H4 (cell line): ENCODE results near the gene ALX4. TPM values are rescaled to one million over a fixed set of nuclear protein-coding genes. Genes with fewer than 3 reads are reported as not detected.

Experiments used
- DNase-seq: peaks from one replicate; pipeline ENCODE4 v3.0.0-alpha.2; 2015; ENCODE audit warnings: low spot score
- total RNA-seq: library from RNA; depleted of rRNA; stranded (reverse); fragments of >200 nt; shearing (Covaris generic); gene quantifications from 2 replicates; pipeline ENCODE4 v1.2.3, GENCODE V29; 2014; rRNA removed

The ALX4 gene
- 2.5 and 2.9 TPM in 2 replicates for total RNA-seq

DNA sequence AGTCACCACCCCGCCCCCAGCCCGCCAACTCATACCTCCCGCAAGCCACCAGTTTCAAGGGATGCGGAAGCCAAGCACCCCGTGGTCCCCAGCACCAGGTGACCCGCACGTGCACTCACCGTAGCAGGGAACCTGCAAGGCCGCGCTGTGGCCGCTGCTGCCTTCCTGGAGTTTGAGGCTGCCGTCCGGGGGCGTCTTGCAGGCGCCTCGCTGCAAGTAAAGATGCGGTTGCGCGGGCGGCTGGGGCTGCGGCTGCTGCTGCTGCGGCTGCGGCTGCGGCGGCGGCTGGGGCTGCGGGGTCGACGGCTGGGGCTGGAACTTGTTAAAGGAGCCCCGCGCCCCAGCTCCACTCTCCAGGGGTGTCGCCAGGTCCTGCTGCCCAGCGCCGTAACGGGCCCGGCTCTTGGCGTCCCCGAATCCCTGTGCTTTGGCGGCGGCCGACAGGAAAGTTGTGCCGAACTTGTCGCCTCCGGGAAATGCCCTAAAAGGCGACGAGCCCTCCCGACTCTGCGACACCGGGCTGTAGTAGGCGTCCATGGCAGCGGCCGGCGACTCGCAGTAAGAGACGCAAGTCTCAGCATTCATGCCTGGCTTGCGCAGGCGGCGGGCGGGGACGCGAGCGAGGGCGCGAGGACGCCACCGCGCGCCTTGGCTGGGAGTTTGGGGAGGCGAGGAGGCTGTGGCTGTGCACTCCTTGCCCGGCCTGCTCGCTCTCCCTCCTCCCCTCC lies at the start of gene ALX4:
Gene ALX4, minus strand, starts transcription at position 662 of the 728 bp plus-strand sequence. Its CDS starts 77 bp downstream, at position 585.
- peak; percentile 52 for DNase-seq

- no peak for DNase-seq
These were observed 49.2 kb upstream of the ALX4 start for GRCh38 chr11:44359162-44359561.

DNA sequence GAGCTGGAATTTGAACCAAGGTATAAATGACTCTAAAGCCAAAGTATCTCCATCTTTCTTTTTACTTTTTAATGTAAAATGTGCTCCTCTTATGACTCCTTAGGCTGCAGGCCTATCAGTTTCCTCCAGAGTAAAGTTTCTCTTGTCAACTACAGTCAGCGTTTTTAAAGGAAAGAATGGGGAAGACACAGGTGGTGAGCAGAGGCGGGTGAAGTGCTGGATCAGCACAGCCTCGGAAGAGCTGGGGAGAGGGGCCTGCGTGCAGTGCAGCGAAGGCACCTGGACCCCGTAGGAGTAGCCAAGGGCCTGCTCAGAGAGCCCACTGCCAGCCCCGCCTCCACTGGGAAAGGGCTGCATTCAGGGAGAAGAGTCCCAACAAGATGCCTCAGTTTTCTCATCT lies 48.8 kb upstream of the ALX4 start:
- DNase-seq: no peak

DNA sequence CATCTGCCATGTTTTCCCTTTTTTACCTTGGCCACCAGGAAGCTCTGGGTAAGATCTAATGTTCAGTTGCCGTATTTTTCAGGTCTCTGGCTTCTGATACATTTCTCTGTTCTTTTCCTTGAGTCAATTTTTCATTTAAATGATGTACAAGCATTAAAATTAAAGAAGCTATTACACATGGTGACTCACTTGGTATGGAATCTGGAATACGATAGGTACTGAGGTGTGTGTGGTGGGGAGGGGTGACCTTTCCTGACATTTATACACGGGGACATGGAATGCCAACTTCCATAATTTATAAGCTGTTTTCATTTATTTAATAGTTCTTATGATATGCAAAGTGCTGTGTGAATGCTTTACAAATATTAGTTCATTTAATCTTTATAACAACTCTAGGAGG lies 47.8 kb upstream of the ALX4 start:
- DNase-seq: no peak

DNA sequence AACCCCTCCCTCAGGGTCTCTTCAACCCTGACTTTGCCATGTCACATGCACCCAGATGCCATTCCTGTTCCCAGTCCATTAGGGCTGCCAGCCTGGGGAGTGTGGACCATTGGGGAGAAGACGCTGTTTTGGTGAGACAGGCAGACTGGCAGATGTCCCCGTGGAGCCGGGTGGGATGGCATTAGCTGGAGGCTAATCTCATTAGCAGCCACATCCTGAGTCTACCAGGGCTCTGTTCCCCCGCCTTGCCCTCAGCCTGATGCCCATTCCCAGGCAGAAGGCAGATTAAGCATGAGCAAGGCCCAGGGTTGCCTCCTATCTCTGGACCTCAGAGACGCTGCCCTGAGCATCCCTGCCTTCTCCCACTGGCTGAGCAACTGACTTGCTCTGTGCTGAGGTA lies 46.4 kb upstream of the ALX4 start:
- DNase-seq: no peak

DNA sequence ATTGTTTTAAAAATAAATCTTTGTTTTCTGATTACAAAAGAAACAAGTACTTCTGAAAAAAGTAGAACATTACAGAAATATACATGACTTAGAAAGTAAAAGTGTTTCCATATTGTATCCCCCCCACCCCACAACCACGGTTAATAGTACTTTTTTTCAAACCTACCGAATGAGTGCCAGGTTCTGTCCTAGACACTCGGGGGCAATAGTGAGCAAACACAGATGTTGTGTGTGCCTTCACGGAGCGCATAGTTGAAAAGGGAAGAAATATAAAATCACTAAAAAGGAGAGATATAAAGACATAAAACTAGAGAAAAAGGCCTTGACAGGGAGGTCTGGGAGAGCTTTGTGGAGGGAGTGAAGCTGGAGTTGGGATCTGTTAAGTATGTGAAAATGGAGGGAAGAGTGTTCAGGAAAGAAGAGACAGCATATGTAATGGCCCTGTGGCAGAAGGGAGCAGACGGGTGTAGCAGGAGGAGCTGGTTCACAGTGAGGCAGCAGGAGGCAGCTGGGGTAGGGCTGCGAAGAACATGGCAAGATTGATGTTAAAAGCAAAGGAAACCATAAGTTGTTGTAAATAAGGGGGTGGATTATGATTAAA lies 42.1 kb upstream of the ALX4 start:
- DNase-seq: no peak

DNA sequence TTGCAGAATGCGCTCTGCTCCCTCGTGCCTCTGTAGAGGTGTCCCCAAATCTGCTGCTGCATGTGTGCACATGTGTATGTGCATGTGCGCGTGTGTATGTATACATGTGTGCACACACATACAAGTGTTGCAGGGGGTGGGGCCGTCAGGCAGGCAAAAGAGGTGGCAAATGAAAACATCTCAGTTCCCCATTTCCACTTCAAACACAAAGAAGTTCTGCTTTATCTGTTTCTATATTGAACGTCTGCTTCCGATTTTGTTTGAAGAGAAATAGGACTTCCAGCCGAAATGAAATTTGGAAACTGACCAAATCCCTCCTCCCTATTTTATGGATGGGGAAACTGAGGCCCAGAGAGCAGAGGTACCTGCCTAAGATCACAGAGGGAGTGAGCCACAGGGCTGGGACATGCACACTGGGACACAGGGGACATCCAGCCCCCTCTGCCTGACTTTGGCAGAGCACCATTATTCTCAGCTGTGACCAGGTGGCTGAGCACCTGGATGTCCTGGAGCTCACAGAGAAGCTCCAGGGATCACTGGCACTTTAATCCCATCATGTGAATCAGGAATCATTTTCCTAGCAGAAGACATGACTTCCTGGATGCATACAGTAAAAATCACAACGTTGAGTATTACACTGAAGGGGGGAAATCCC lies 41.2 kb upstream of the ALX4 start:
- DNase-seq: no peak

DNA sequence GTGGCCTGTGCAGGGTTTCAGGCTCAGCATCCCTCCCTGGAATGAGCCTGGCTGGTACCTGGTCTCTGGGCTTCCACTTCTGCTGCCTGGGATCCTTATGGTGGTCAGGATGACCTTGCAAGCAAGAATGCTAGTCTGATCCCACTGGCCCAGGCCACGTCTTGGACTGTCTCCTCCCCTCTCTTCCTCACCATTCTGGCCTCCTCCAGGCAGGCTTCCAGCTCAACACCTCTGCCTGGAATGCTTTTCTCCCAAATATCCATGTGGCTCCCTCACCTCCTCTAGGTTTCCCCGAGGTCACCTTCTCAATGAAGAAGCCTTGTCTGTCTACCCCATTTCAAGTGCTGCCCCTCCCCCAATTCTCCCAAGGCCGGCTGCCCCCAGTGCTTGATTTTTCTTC lies 39.4 kb upstream of the ALX4 start:
- no peak for DNase-seq

GRCh38 chr11:44348721-44349120 lies 38.8 kb upstream of the ALX4 start:
- no peak for DNase-seq

- DNase-seq: no peak
These were observed 38.2 kb upstream of the ALX4 start for GRCh38 chr11:44348114-44348513.

- no peak for DNase-seq
These were observed 37.6 kb upstream of the ALX4 start for GRCh38 chr11:44347538-44347937.

- no peak for DNase-seq
These were observed 37.0 kb upstream of the ALX4 start for GRCh38 chr11:44346983-44347382.

DNA sequence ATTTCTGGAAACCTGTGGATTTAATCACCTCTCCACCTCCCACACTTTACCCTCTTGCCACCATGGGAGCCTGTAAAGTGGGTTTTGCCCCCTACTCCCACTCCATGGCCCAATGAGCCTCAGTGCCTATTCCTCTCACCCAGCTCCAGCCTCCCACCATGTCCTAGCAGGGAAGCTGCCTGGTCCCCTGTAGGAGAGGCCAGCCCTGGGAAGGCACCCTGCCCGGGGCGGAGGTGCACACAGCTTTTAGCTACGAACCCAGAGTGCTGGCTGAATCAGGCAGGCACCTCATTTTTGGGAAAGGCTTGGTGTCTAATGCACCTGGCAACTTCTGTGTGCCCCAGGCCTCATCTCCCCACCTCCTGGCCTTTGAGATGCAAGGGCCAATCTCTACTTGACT lies 35.8 kb upstream of the ALX4 start:
- DNase-seq: no peak

DNA sequence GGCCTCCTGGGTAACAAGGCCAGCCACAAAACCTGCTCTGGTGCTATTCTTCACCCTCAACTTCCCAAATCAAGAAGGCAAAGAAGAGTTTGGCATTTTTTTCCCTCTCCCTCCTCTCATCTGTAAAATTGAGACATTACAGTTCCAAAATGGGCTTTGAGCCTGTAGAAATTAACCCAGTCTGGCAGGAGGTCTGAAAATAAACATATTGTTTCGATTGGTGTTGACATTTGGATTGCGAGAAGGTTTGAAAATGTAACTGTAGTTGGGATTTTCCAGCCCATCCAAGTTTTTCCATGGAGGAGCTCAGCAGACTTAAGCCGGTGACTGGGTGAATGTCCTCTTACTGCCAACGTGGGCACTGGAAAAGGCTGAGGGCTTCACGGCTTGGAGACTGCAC lies 35.0 kb upstream of the ALX4 start:
- DNase-seq: no peak

- no peak for DNase-seq
These were observed 34.5 kb upstream of the ALX4 start for GRCh38 chr11:44344423-44344820.

DNA sequence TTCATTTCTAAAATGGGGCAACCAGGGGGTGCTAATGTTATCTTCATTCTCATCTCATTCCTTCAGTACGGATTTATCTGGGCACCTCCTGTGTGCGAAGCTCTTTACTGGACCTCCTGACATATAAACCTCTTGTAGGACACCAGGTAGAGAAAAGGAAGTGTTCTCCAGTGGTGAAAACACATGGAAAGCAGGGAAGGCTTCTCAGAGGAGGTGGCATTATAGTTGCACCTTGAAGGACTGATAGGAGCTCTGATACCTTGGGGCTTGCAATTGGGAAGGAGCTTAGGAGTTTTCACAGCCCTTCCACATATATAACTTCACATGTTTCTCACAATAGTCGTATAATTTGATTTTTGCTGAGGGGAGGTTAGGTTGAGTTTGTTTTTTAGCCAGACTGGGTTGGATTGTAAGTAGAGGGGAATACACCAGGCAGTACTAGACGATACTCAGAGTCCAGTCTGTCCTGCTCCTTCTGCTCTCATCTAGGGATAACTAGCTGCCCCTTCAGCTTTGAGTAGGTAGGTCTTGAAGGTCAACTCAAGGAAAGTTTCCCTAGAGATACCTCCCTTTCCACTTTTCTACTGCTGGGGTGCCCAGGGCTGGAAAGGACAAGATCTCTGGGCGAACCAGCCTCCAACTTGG lies 34.0 kb upstream of the ALX4 start:
- no peak for DNase-seq

- no peak for DNase-seq
These were observed 32.7 kb upstream of the ALX4 start for GRCh38 chr11:44342616-44343015.

GRCh38 chr11:44340656-44341055 lies 30.7 kb upstream of the ALX4 start:
- no peak for DNase-seq

GRCh38 chr11:44339530-44339883 lies 29.6 kb upstream of the ALX4 start:
- no peak for DNase-seq

- DNase-seq: no peak
These were observed 29.0 kb upstream of the ALX4 start for GRCh38 chr11:44338698-44339529.

DNA sequence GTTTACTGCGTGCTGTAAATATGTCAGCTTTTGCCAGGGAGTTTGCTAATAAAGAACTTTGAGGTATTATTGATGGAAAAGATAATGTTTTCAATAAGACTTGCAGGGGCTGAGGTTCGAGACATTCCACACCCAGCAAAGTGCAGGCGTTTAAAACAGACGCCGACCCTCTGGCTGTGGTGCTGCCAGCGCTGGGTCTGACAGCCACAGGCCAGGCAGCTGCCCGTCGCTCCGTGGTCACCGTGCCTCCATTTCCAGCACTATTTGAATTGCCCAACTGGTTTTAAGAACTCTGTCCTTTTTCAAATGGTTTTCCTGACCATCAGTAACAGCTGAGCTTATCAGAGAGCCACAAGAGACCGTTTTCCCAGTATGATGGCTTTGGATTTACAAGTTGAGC lies 28.1 kb upstream of the ALX4 start:
- no peak for DNase-seq

DNA sequence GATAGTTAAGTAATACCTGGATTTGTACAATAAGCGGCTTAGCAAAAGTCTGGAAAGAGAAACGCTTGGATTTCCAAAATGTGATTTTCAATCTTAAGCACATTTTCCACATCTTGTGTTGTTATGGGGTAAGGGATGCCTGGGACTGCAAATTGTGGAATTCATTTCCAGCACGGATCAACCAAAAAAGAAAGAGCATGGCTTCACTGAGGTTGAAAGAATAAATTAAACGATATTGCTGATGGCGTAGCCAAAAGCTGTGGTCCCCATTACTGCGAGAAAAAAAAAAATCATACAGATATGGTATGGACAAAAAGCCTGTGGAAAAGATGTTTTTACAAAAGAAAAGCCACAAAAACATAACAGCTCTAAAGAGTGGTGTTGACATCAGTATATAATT lies 26.0 kb upstream of the ALX4 start:
- no peak for DNase-seq
